CD8-positive, alpha-beta memory T cell (primary cell): Measurements from ENCODE around the gene KLHL18. TPM values are rescaled to one million over a fixed set of nuclear protein-coding genes. Genes with fewer than 3 reads are reported as not detected.
"Not testable (repeated sequence)": the region's sequence is repeated elsewhere in the genome, so short reads cannot be mapped to it uniquely, and the experiment has no call there.

Experiments used
- CTCF ChIA-PET: fragments of 350-600 bp; sonication (Branson Sonifier 250); formaldehyde crosslinking; loops from one replicate; lab custom pipeline; 2021; ENCODE audit warnings: antibody characterized with exemption; lab: Charles Lee
- POLR2A ChIA-PET: fragments of 350-600 bp; sonication (Branson Sonifier 250); formaldehyde crosslinking; loops from one replicate; lab custom pipeline; 2021; ENCODE audit warnings: antibody characterized with exemption; lab: Charles Lee
- DNase-seq, 5 donors: peaks; one replicate each; pipeline versions ENCODE4 v3.0.0 to v3.0.0-alpha.2; 2020 to 2022; ENCODE audit warnings: mixed read lengths in 1 of 5
- H3K27ac ChIP-seq: one replicate; pipeline ENCODE4 v1.7.0; 2013; ENCODE audit warnings: low read depth, mild to moderate bottlenecking, low read length, moderate library complexity
- H3K27me3 ChIP-seq: 2 replicates; pipeline ENCODE4 v1.7.0; 2013; ENCODE audit warnings: low read length, mild to moderate bottlenecking; ENCODE audit not compliant: insufficient read depth, poor library complexity, severe bottlenecking
- H3K36me3 ChIP-seq: 2 replicates; pipeline ENCODE4 v1.7.0; 2013; ENCODE audit warnings: mild to moderate bottlenecking, low read length, moderate library complexity; ENCODE audit not compliant: insufficient read depth
- H3K4me1 ChIP-seq: 2 replicates; pipeline ENCODE4 v1.7.0; 2013; ENCODE audit warnings: mild to moderate bottlenecking, low read length, moderate library complexity; ENCODE audit not compliant: insufficient read depth
- H3K4me3 ChIP-seq: 2 replicates; pipeline ENCODE4 v1.7.0; 2013; ENCODE audit warnings: mild to moderate bottlenecking, low read length
- H3K9me3 ChIP-seq: 2 replicates; pipeline ENCODE4 v1.7.0; 2013; ENCODE audit warnings: mild to moderate bottlenecking, low read length
- H3K27ac Mint-ChIP-seq, 8 donors: one replicate each; pipeline ENCODE4 v1.8.0; 2020 to 2021; ENCODE audit warnings: mixed read lengths in 8 of 8, mild to moderate bottlenecking in 6 of 8, inconsistent platforms in 3 of 8, moderate library complexity in 3 of 8
- H3K27me3 Mint-ChIP-seq, 2 donors: one replicate each; pipeline ENCODE4 v1.8.0; 2020 to 2021; ENCODE audit warnings: mixed read lengths in 2 of 2, mild to moderate bottlenecking in 1 of 2, moderate library complexity in 1 of 2
- H3K36me3 Mint-ChIP-seq, 3 donors: one replicate each; pipeline ENCODE4 v1.8.0; 2020 to 2021; ENCODE audit warnings: mixed read lengths in 3 of 3, inconsistent platforms in 1 of 3, mild to moderate bottlenecking in 1 of 3
- H3K4me1 Mint-ChIP-seq, 3 donors: one replicate each; pipeline ENCODE4 v1.8.0; 2020 to 2021; ENCODE audit warnings: mixed read lengths in 3 of 3, inconsistent platforms in 1 of 3, mild to moderate bottlenecking in 1 of 3
- H3K4me3 Mint-ChIP-seq, 7 donors: one replicate each; pipeline ENCODE4 v1.8.0; 2020 to 2021; ENCODE audit warnings: mixed read lengths in 7 of 7, mild to moderate bottlenecking in 6 of 7, moderate library complexity in 4 of 7, inconsistent platforms in 2 of 7
- H3K9me3 Mint-ChIP-seq, 5 donors: one replicate each; pipeline ENCODE4 v1.8.0; 2020 to 2022; ENCODE audit warnings: mixed read lengths in 5 of 5, mild to moderate bottlenecking in 3 of 5, moderate library complexity in 2 of 5, inconsistent platforms in 1 of 5
- polyA plus RNA-seq: library from polyadenylated mRNA; unstranded; fragments of 300-500 nt; fragmentation: Illumina TruSeq; gene quantifications from one replicate; pipeline ENCODE4 v1.2.3, GENCODE V29; 2021
- total RNA-seq, 2 experiments: library from RNA; stranded (reverse); gene quantifications; one replicate each; pipeline ENCODE4 v1.2.3, GENCODE V29; 2021

Gene KLHL18
- total and polyA plus RNA-seq, 3 experiments from 2014 or later: 14.2 to 46.8 (median 44.5) TPM

- H3K4me3 Mint-ChIP-seq: peak overlapping the region in 1 of 7 donors; percentile 29
Observed at GRCh38 chr3:47309231-47309630, 26.5 kb downstream of the KLHL18 start.

GRCh38 chr3:47310391-47310790 is 27.6 kb downstream of the KLHL18 start:
- no peak overlapping the region for H3K4me3 Mint-ChIP-seq
- Histone ChIP-seq H3K27ac (no peak overlapping the region), H3K36me3 (no peaks in the 10 kb centered on the region), H3K9me3 (no peaks in the 10 kb centered on the region), H3K4me3 (no peak overlapping the region), H3K4me1 (no peaks in the 10 kb centered on the region), H3K27me3 (no peaks in the 10 kb centered on the region)
- peak overlapping the region in 4 of 8 donors; percentile 0 to 58 (median 20) for H3K27ac Mint-ChIP-seq
- H3K9me3 Mint-ChIP-seq: no peaks in the 10 kb centered on the region
- DNase-seq: no peak
- H3K27me3 Mint-ChIP-seq: no peaks in the 10 kb centered on the region
- peaks cover 10 to 34% (median 18%) of the 10 kb centered on the region in 3 donors for H3K36me3 Mint-ChIP-seq
- CTCF ChIA-PET: no interaction called here
- H3K4me1 Mint-ChIP-seq: peaks cover 21 to 43% (median 41%) of the 10 kb centered on the region in 3 donors
- POLR2A ChIA-PET: no interaction called here

More at GRCh38 chr3:47309231-47309630, 26.5 kb downstream of the KLHL18 start:
- H3K27ac Mint-ChIP-seq, H3K9me3 Mint-ChIP-seq, DNase-seq, H3K27me3 ChIP-seq, H3K36me3 ChIP-seq, CTCF ChIA-PET, POLR2A ChIA-PET, H3K27me3 Mint-ChIP-seq, H3K27ac ChIP-seq, H3K9me3 ChIP-seq, H3K4me1 ChIP-seq, H3K4me3 ChIP-seq: not testable (repeated sequence)
- Mint-ChIP-seq H3K36me3 (peaks cover 10 to 34% (median 18%) of the 10 kb centered on the region in 3 donors), H3K4me1 (peaks cover 24 to 53% (median 44%) of the 10 kb centered on the region in 3 donors)

- no peaks in the 10 kb centered on the region for H3K36me3 ChIP-seq
- POLR2A ChIA-PET: no interaction called here
- DNase-seq: no peak
- Mint-ChIP-seq H3K36me3 (peaks cover 10 to 25% (median 10%) of the 10 kb centered on the region in 3 donors), H3K27ac (no peak overlapping the region), H3K27me3 (no peaks in the 10 kb centered on the region), H3K4me3 (no peak overlapping the region), H3K9me3 (no peaks in the 10 kb centered on the region), H3K4me1 (peaks cover 11 to 23% (median 22%) of the 10 kb centered on the region in 3 donors)
- CTCF ChIA-PET: interaction anchor here (0.7 to 3.9 kb wide), 2 partner anchors 11 to 144 kb away, joined by 3 to 21 read pairs; no protein-coding TSS in a partner anchor
- H3K9me3 ChIP-seq: no peaks in the 10 kb centered on the region
- H3K27me3 ChIP-seq: no peaks in the 10 kb centered on the region
- H3K4me1 ChIP-seq: no peaks in the 10 kb centered on the region
- H3K4me3 ChIP-seq: no peak overlapping the region
- no peak overlapping the region for H3K27ac ChIP-seq
Observed at GRCh38 chr3:47313341-47314055, 30.8 kb downstream of the KLHL18 start.

- no peaks in the 10 kb centered on the region for H3K27me3 Mint-ChIP-seq
- no peaks in the 10 kb centered on the region for H3K9me3 Mint-ChIP-seq
- peaks cover 11 to 23% (median 22%) of the 10 kb centered on the region in 3 donors for H3K4me1 Mint-ChIP-seq
- ChIA-PET CTCF (interaction anchor here (0.7 to 3.9 kb wide), 2 partner anchors 10 to 145 kb away, joined by 3 to 21 read pairs; no protein-coding TSS in a partner anchor), POLR2A (no interaction called here)
- no peaks in the 10 kb centered on the region for H3K4me1 ChIP-seq
- H3K27ac ChIP-seq: peak overlapping the region; percentile 34
- peaks cover 7 to 28% (median 10%) of the 10 kb centered on the region in 3 donors for H3K36me3 Mint-ChIP-seq
- H3K27ac Mint-ChIP-seq: peak overlapping the region in 2 of 8 donors; percentile 11 to 34
- no peak overlapping the region for H3K4me3 ChIP-seq
- H3K27me3 ChIP-seq: no peaks in the 10 kb centered on the region
- DNase-seq: no peak
- no peaks in the 10 kb centered on the region for H3K36me3 ChIP-seq
- H3K9me3 ChIP-seq: no peaks in the 10 kb centered on the region
- no peak overlapping the region for H3K4me3 Mint-ChIP-seq
Observed at GRCh38 chr3:47314056-47314764, 31.5 kb downstream of the KLHL18 start.

- CTCF ChIA-PET: interaction anchor here (3.9 kb wide), 1 partner anchor 9 kb away, joined by 21 read pairs; no protein-coding TSS in a partner anchor
- H3K9me3 ChIP-seq: no peaks in the 10 kb centered on the region
- H3K27ac Mint-ChIP-seq: peak overlapping the region in 3 of 8 donors; percentile 5 to 80 (median 34)
- peaks cover 4 to 33% (median 9%) of the 10 kb centered on the region in 3 donors for H3K36me3 Mint-ChIP-seq
- DNase-seq: no peak
- H3K4me1 Mint-ChIP-seq: peaks cover 10 to 21% (median 20%) of the 10 kb centered on the region in 3 donors
- H3K36me3 ChIP-seq: no peaks in the 10 kb centered on the region
- H3K4me3 ChIP-seq: no peak overlapping the region
- H3K9me3 Mint-ChIP-seq: no peaks in the 10 kb centered on the region
- H3K4me3 Mint-ChIP-seq: no peak overlapping the region
- H3K4me1 ChIP-seq: no peaks in the 10 kb centered on the region
- H3K27me3 Mint-ChIP-seq: no peaks in the 10 kb centered on the region
- H3K27ac ChIP-seq: peak overlapping the region; percentile 34
- POLR2A ChIA-PET: no interaction called here
- no peaks in the 10 kb centered on the region for H3K27me3 ChIP-seq
Observed at GRCh38 chr3:47315069-47315647, 32.4 kb downstream of the KLHL18 start.

- H3K4me1 Mint-ChIP-seq: peaks cover 8 to 16% (median 11%) of the 10 kb centered on the region in 3 donors
- H3K27ac ChIP-seq, H3K4me3 Mint-ChIP-seq, H3K27me3 ChIP-seq, CTCF ChIA-PET, POLR2A ChIA-PET, H3K4me1 ChIP-seq, H3K27me3 Mint-ChIP-seq, H3K9me3 Mint-ChIP-seq, H3K9me3 ChIP-seq, H3K4me3 ChIP-seq, H3K36me3 ChIP-seq, H3K27ac Mint-ChIP-seq, DNase-seq: not testable (repeated sequence)
- H3K36me3 Mint-ChIP-seq: peaks cover 0 to 36% (median 11%) of the 10 kb centered on the region in 3 donors
Observed at GRCh38 chr3:47316151-47316550, 33.4 kb downstream of the KLHL18 start.

- CTCF ChIA-PET: interaction anchor here (1.1 kb wide), 1 partner anchor 320 kb away, joined by 3 read pairs; no protein-coding TSS in a partner anchor
- H3K27me3 Mint-ChIP-seq: no peaks in the 10 kb centered on the region
Observed at GRCh38 chr3:47318916-47319315, 36.2 kb downstream of the KLHL18 start.

More at GRCh38 chr3:47318916-47319315, 36.2 kb downstream of the KLHL18 start:
- H3K4me3 ChIP-seq: no peak overlapping the region
- H3K27ac Mint-ChIP-seq: peak overlapping the region in 4 of 8 donors; percentile 5 to 78 (median 37)
- H3K36me3 ChIP-seq: peaks cover 12% of the 10 kb centered on the region
- H3K9me3 Mint-ChIP-seq: no peaks in the 10 kb centered on the region
- no peaks in the 10 kb centered on the region for H3K9me3 ChIP-seq
- POLR2A ChIA-PET: interaction anchor here (0.7 kb wide), 1 partner anchor 459 kb away, joined by 3 read pairs; no protein-coding TSS in a partner anchor
- H3K27ac ChIP-seq: no peak overlapping the region
- no peak for DNase-seq
- peaks cover 4 to 62% (median 16%) of the 10 kb centered on the region in 3 donors for H3K36me3 Mint-ChIP-seq
- no peaks in the 10 kb centered on the region for H3K4me1 ChIP-seq
- H3K27me3 ChIP-seq: no peaks in the 10 kb centered on the region
- peaks cover 3 to 7% (median 4%) of the 10 kb centered on the region in 3 donors for H3K4me1 Mint-ChIP-seq
- no peak overlapping the region for H3K4me3 Mint-ChIP-seq
